ENCODE results near the gene PAOX. TPM values are rescaled to one million over a fixed set of nuclear protein-coding genes. Genes with fewer than 3 reads are reported as not detected.
A peak's percentile ranks its signal among the peaks of the same experiment; 100 is the strongest.

PAOX gene
- total and polyA plus RNA-seq, 11 donors: 2.1 to 7.3 (median 3.4) TPM

DNA sequence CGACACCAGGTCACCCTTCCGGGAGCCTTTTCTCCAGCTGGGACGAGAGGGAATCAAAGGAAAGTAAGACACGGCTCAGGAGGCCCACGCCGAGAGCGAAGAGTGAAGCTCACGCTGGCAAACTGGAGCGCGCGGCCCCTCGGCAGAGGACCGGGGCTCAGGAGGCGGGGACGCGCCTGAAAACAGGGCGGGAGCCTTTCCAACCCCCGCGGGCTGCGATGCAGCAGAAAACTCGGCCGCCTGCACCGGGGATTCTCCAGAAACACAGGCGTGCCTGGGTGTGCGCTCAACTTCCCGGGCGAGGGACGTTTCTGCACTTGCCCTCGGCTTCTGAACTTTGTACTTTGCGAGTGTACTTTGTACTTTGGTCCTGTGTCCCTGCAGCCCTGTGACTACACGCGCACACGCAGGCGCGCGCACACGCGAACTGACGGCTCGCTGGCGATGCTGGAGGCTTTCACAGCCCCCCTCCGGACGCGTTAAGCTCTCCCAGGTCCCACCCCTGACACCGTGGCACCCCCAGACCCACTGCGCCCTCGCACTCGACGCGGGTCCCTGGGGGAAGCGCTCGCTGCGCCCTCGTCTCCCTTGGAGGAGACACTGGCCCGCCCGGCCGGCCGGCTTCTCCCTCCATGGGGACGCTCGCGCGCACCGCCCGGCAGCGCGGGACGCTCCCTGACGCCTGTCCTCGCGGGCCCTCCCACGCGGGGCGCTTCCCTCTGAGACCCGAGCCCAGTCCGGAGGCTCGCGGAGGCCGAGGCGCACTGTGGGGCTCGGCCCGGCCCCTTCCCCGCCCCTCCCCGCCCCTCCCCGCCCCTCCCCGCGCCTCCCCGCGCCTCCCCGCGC, 588 bp upstream of the PAOX start:
- H3K4me3 ChIP-seq: peak overlapping the region; percentile 45 to 99 (median 87)
- intact Hi-C loops (cut with DNase I): loop anchor here in 1 of 10 donors (5.0 kb wide), 1 partner anchor 71 kb away; the partner anchor contains the start of genes TUBGCP2 and ZNF511

DNA sequence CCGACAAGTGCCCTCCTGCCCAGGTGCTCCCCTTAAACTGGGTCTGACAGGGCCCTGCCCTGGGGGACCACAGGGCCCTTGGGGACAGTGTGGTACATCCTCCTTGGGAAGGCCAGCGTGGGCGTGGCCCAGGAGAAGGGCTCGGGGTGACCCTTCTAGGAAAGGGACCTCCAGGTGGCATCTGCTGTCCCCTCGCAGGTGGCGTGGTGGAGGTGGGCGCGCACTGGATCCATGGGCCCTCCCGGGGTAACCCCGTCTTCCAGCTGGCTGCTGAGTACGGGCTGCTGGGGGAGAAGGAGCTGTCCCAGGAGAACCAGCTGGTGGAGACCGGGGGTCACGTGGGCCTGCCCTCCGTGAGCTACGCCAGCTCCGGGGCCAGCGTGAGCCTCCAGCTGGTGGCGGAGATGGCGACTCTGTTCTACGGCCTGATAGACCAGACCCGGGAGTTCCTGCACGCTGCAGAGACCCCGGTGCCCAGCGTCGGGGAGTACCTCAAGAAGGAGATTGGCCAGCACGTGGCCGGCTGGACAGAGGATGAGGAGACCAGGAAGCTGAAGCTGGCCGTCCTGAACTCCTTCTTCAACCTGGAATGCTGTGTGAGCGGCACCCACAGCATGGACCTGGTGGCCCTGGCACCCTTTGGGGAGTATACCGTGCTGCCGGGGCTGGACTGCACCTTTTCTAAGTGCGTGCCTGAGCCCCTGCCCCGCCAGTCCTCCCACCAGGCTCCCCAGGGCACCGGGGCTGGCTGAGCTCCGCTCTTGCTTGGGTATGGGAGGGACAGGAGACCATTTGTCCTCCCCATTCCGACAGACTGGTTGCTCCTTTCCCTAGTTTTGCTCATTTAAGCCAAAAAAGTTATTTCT, 972 bp downstream of the PAOX start:
- H3K27ac ChIP-seq: peak overlapping the region in 8 of 12 donors; percentile 62 to 81 (median 71)
- peaks cover 0 to 10% (median 0%) of the 10 kb centered on the region in 9 donors for H3K36me3 ChIP-seq
- 91 to 95% (median 93%) methylated on average over 25 to 36 of the region's 36 CpGs for WGBS, 4 donors
- H3K27me3 ChIP-seq: no peaks in the 10 kb centered on the region
- H3K4me3 ChIP-seq: peak overlapping the region; percentile 67 to 99 (median 90)
- intact Hi-C loops (cut with DNase I): loop anchor here in 1 of 10 donors (5.0 kb wide), 1 partner anchor 73 kb away; the partner anchor contains the start of genes TUBGCP2 and ZNF511
- ATAC-seq (peak in 2 of 4 donors; percentile 3 to 4), DNase-seq (peak in 1 of 5 donors; percentile 53)
- H3K4me1 ChIP-seq: peaks cover 0 to 25% (median 12%) of the 10 kb centered on the region in 12 donors
- no peaks in the 10 kb centered on the region for H3K9me3 ChIP-seq
- TF ChIP-seq CTCF (IDR thresholded peaks at IDR 0.05): no peak

More for the DNA sequence above, 588 bp upstream of the PAOX start:
- no peaks in the 10 kb centered on the region for H3K36me3 ChIP-seq
- ATAC-seq: peak; percentile 52 to 82 (median 78)
- 0 to 1% (median 1%) methylated on average over 46 to 83 of the region's 90 CpGs for WGBS, 4 donors
- no peaks in the 10 kb centered on the region for H3K9me3 ChIP-seq
- H3K4me1 ChIP-seq: peaks cover 0 to 33% (median 19%) of the 10 kb centered on the region in 12 donors
- TF ChIP-seq POLR2A (IDR thresholded peaks at IDR 0.05) (peak in 1 of 2 donors; percentile 37), CTCF (IDR thresholded peaks at IDR 0.05) (no peak)
- no peaks in the 10 kb centered on the region for H3K27me3 ChIP-seq
- DNase-seq: peak; percentile 66 to 87 (median 77)
- H3K27ac ChIP-seq: peak overlapping the region; percentile 54 to 88 (median 81)

DNA sequence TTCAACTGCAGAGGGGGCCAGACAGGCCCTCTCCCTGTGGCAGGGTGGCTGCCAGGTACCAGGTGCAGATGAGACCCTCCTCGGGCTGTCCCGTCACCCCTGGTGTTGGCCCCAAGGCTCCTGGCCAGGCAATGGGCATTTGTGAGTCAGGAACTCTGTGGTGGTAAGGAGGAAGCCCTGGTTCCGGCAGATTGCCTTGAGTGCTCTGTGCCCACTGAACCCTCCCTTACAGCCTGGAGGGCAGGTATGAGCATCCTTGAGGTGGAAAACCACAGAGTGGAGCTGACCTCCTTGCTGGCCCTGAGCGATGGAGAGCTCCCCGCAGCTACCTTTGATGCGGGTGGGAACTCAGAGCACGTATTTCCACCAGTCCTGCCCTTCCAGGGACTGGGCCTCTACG, 2.0 kb downstream of the PAOX start:
- Histone ChIP-seq H3K4me1 (peaks cover 0 to 25% (median 12%) of the 10 kb centered on the region in 12 donors), H3K27ac (no peak overlapping the region), H3K4me3 (no peak overlapping the region), H3K9me3 (no peaks in the 10 kb centered on the region), H3K36me3 (peaks cover 0 to 10% (median 0%) of the 10 kb centered on the region in 9 donors), H3K27me3 (no peaks in the 10 kb centered on the region)
- TF ChIP-seq POLR2A (IDR thresholded peaks at IDR 0.05): no peak
- TF ChIP-seq CTCF (IDR thresholded peaks at IDR 0.05): no peak
- DNase-seq (no peak), ATAC-seq (no peak)
- WGBS, 4 donors: 90 to 97% (median 92%) methylated on average over 7 to 8 of the region's 8 CpGs
- intact Hi-C loops (cut with DNase I): no loop called here
